Caco-2 (cell line): ENCODE results near the gene UFSP2. TPM values are rescaled to one million over a fixed set of nuclear protein-coding genes. Genes with fewer than 3 reads are reported as not detected.

ENCODE experiments used
- Bru-seq: library from RNA; stranded (reverse); fragments of 400-500 nt; gene quantifications from one replicate; lab custom pipeline; 2021; lab: Mats Ljungman, UMichigan
- BruChase-seq, 2 experiments: library from RNA; stranded (reverse); fragments of 400-500 nt; gene quantifications; one replicate each; lab custom pipeline; 2021; lab: Mats Ljungman, UMichigan
- BruUV-seq: library from RNA; stranded (reverse); fragments of 400-500 nt; replicated peaks from 2 replicates; lab custom pipeline; 2021; lab: Mats Ljungman, UMichigan
- CTCF ChIA-PET: fragments of 300-600 bp; sonication (Branson Sonifier 250); formaldehyde crosslinking; loops from one replicate; lab custom pipeline; 2022; ENCODE audit warnings: antibody characterized with exemption; lab: Charles Lee
- POLR2A ChIA-PET: fragments of 300-600 bp; sonication (Branson Sonifier 250); formaldehyde crosslinking; loops from one replicate; lab custom pipeline; 2022; ENCODE audit warnings: antibody characterized with exemption; lab: Charles Lee
- DNase-seq, 2 experiments: peaks; one replicate each; pipeline versions ENCODE4 v3.0.0 to v3.0.0-alpha.2; 2020 to 2022
- H3K27me3 ChIP-seq: replicated peaks from 2 replicates; pipeline ENCODE4 v1.6.0; 2011; ENCODE audit warnings: low read length; ENCODE audit not compliant: control insufficient read depth, insufficient read depth
- H3K36me3 ChIP-seq: 2 replicates; pipeline ENCODE4 v1.5.1; 2011; ENCODE audit warnings: low read length; ENCODE audit not compliant: control insufficient read depth, insufficient read depth
- H3K4me1 ChIP-seq: fragments of 250-450 bp; sonication (Bioruptor Pico); 2 replicates; pipeline ENCODE4 v1.5.1; 2020; ENCODE audit warnings: mild to moderate bottlenecking
- H3K4me3 ChIP-seq: 2 replicates; pipeline ENCODE4 v1.5.1; 2011; ENCODE audit warnings: low read depth, mild to moderate bottlenecking, control low read depth, low read length
- H3K9me3 ChIP-seq: fragments of 250-450 bp; sonication (Bioruptor Pico); 2 replicates; pipeline ENCODE4 v1.5.1; 2020; ENCODE audit warnings: mild to moderate bottlenecking, moderate library complexity
- H3K27ac Mint-ChIP-seq: one replicate; pipeline ENCODE4 v1.8.0; 2022; ENCODE audit warnings: mixed read lengths; ENCODE audit not compliant: unreplicated experiment
- H3K27me3 Mint-ChIP-seq: one replicate; pipeline ENCODE4 v1.8.0; 2022; ENCODE audit warnings: mixed read lengths; ENCODE audit not compliant: insufficient read depth, unreplicated experiment
- H3K36me3 Mint-ChIP-seq: one replicate; pipeline ENCODE4 v1.8.0; 2022; ENCODE audit warnings: mild to moderate bottlenecking, mixed read lengths; ENCODE audit not compliant: insufficient read depth, unreplicated experiment
- H3K4me1 Mint-ChIP-seq: one replicate; pipeline ENCODE4 v1.8.0; 2022; ENCODE audit warnings: low read depth, mixed read lengths; ENCODE audit not compliant: unreplicated experiment
- H3K4me3 Mint-ChIP-seq: one replicate; pipeline ENCODE4 v1.8.0; 2022; ENCODE audit warnings: mild to moderate bottlenecking, moderate library complexity, mixed read lengths; ENCODE audit not compliant: unreplicated experiment
- H3K9me3 Mint-ChIP-seq: one replicate; pipeline ENCODE4 v1.8.0; 2022; ENCODE audit warnings: mixed read lengths; ENCODE audit not compliant: unreplicated experiment
- CTCF ChIP-seq, 2 experiments: fragments of 200-600 bp in 1 of 2; IDR thresholded peaks; 1 replicate in 1 of 2; 2 replicates in 1 of 2; pipeline versions ENCODE4 v1.5.1 to v1.8.0; 2011 to 2022; ENCODE audit warnings: antibody characterized with exemption in 1 of 2, control low read depth in 1 of 2, inconsistent platforms in 1 of 2, low read depth in 1 of 2, low read length in 1 of 2, mild to moderate bottlenecking in 1 of 2, moderate library complexity in 1 of 2; ENCODE audit not compliant: insufficient read depth in 1 of 2, severe bottlenecking in 1 of 2, unreplicated experiment in 1 of 2
- intact Hi-C: fragments of 100-400 bp; cut with micrococcal nuclease; formaldehyde crosslinking; loops from one replicate; pipeline ENCODE4 v1.10.0; 2022; ENCODE audit not compliant: unreplicated experiment
- long read RNA-seq: library from polyadenylated mRNA; stranded (forward); transcript quantifications from one replicate; pipeline ENCODE4 v2.0.0, GENCODE V29; 2022
- total RNA-seq: library from RNA; stranded (reverse); gene quantifications from 2 replicates; pipeline ENCODE4 v1.2.3, GENCODE V29; 2022

UFSP2 gene, protein sequence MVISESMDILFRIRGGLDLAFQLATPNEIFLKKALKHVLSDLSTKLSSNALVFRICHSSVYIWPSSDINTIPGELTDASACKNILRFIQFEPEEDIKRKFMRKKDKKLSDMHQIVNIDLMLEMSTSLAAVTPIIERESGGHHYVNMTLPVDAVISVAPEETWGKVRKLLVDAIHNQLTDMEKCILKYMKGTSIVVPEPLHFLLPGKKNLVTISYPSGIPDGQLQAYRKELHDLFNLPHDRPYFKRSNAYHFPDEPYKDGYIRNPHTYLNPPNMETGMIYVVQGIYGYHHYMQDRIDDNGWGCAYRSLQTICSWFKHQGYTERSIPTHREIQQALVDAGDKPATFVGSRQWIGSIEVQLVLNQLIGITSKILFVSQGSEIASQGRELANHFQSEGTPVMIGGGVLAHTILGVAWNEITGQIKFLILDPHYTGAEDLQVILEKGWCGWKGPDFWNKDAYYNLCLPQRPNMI
- 17.4 and 26.2 TPM in 2 replicates for total RNA-seq
- percentile 63 among the genes with signal in this experiment for Bru-seq, nascent RNA
- percentile 62 among the genes with signal in this experiment for BruChase-seq, experiment 1, labeled RNA remaining after a 2-hour chase
- percentile 64 among the genes with signal in this experiment for BruChase-seq, experiment 2, labeled RNA remaining after a 6-hour chase
- long read RNA-seq, transcript UFSP2-201 (12 exons, 1,630 nt) = major isoform, 31 of 38 reads
- long read RNA-seq, partial matches to known transcripts = 0 of 38 reads
- long read RNA-seq, other reads (novel, unspliced or antisense) = 7 of 38 reads

DNA sequence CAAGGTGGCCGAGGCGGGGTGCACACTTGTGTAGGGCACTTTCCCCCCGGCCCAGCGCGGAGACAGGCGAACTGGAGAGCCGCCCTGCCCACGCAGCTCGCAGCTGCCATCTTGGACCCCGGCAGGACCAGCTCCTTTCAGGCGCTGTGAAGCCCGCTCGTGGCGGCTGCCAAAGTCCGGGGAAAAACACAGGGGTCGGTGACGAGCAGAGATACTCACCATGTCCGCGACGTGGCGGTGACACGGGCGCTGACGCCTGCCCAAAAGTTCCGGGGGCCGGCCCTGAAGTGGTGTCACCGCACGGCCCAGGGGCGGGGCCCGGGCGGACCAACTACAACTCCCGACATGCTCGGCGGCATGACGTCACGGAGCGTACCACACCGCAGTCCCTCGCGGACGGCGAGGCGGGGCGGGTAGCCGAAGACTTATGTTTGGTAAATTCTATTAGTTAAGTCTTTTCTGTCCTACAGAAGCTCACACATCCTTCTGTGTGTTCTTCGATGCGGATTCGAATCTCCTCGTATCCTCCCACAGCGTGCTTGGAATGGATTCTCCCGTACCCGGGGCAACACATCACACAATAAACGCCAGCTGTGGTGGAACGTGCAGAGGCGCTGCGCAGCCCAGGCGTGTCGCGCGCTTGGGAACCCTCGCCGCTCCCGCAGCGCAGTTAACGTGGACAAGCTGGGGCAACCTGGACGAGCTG lies at the start of gene UFSP2:
Gene UFSP2 (minus strand): TSS at position 318 of the 706 bp plus-strand sequence. CDS start 96 bp downstream, at position 222.
- Histone ChIP-seq H3K4me1 (no peaks in the 10 kb centered on the region), H3K27me3 (no peaks in the 10 kb centered on the region), H3K36me3 (no peaks in the 10 kb centered on the region), H3K4me3 (peak within 1 kb of the TSS; percentile 54), H3K9me3 (no peaks in the 10 kb centered on the region)
- Mint-ChIP-seq H3K9me3 (no peaks in the 10 kb centered on the region), H3K4me3 (peak within 1 kb of the TSS; percentile 78), H3K36me3 (peaks cover 10% of the 10 kb centered on the region), H3K4me1 (peaks cover 13% of the 10 kb centered on the region), H3K27me3 (no peaks in the 10 kb centered on the region), H3K27ac (peak within 1 kb of the TSS; percentile 76)
- peak; percentile 84 to 86 for DNase-seq
- intact Hi-C loops = loop anchor here (1.0 to 5.0 kb wide), 2 partner anchors 29 to 172 kb away; partner anchors contain the start of gene ANKRD37
- peak in 1 of 2 experiments; percentile 9 for TF ChIP-seq CTCF (IDR thresholded peaks at IDR 0.05; ENCODE audit: insufficient read depth in 1 of 2, low read depth in 1 of 2, low read length in 1 of 2, severe bottlenecking in 1 of 2, unreplicated experiment in 1 of 2)
- BruUV-seq = no TSS peak
- CTCF ChIA-PET = interaction anchor here (0.6 to 1.5 kb wide), 6 partner anchors 29 to 613 kb away, joined by 3 to 6 read pairs (median 4); partner anchors contain the start of genes ANKRD37 and PDLIM3
- POLR2A ChIA-PET = interaction anchor here (1.6 kb wide), 1 partner anchor 30 kb away, joined by 7 read pairs; the partner anchor contains the start of genes ANKRD37 and LRP2BP

- H3K27me3 Mint-ChIP-seq = peaks cover 23% of the 10 kb centered on the region
- no peak overlapping the region for H3K4me3 ChIP-seq
- BruUV-seq = no TSS peak
- no peaks in the 10 kb centered on the region; the same call in 1 of the 2 replicates for H3K27me3 ChIP-seq
- no peaks in the 10 kb centered on the region for H3K9me3 ChIP-seq
- no peak for DNase-seq
- CTCF ChIA-PET = no interaction called here
- POLR2A ChIA-PET = no interaction called here
- intact Hi-C loops = no loop called here
- H3K36me3 Mint-ChIP-seq = no peaks in the 10 kb centered on the region
- no peak overlapping the region for H3K27ac Mint-ChIP-seq
- no peaks in the 10 kb centered on the region for H3K4me1 Mint-ChIP-seq
- no peaks in the 10 kb centered on the region for H3K9me3 Mint-ChIP-seq
- H3K36me3 ChIP-seq = no peaks in the 10 kb centered on the region
- no peak for TF ChIP-seq CTCF (IDR thresholded peaks at IDR 0.05; ENCODE audit: insufficient read depth in 1 of 2, low read depth in 1 of 2, low read length in 1 of 2, severe bottlenecking in 1 of 2, unreplicated experiment in 1 of 2)
- no peak overlapping the region for H3K4me3 Mint-ChIP-seq
- 0 out of 2 replicates have a peak, but pooled peaks cover 3% of the 10 kb centered on the region for H3K4me1 ChIP-seq
These were observed 47.5 kb upstream of the UFSP2 start for GRCh38 chr4:185473247-185473646.
